Dendritic cell treated with granulocyte-macrophage colony-stimulating factor and Interleukin-4, amounts not matched to agents 40 ng/mL and 50 ng/mL, for 4 days (primary cell): ENCODE data around the gene CSRP1.
"Not testable (repeated sequence)": the region's sequence is repeated elsewhere in the genome, so short reads cannot be mapped to it uniquely, and the experiment has no call there.

Experiments used
- H3K27ac Mint-ChIP-seq: one replicate; pipeline ENCODE4 v1.8.0; 2022; ENCODE audit warnings: mild to moderate bottlenecking, mixed read lengths
- H3K27me3 Mint-ChIP-seq: one replicate; pipeline ENCODE4 v1.8.0; 2022; ENCODE audit warnings: mild to moderate bottlenecking, mixed read lengths
- H3K36me3 Mint-ChIP-seq: one replicate; pipeline ENCODE4 v1.8.0; 2022; ENCODE audit warnings: low read depth, mixed read lengths
- H3K4me1 Mint-ChIP-seq: one replicate; pipeline ENCODE4 v1.8.0; 2022; ENCODE audit warnings: low read depth, mixed read lengths
- H3K4me3 Mint-ChIP-seq: one replicate; pipeline ENCODE4 v1.8.0; 2022; ENCODE audit warnings: mild to moderate bottlenecking, moderate library complexity, mixed read lengths
- H3K9me3 Mint-ChIP-seq: one replicate; pipeline ENCODE4 v1.8.0; 2022; ENCODE audit warnings: mixed read lengths
- intact Hi-C: fragments of 100-400 bp; cut with micrococcal nuclease; formaldehyde crosslinking; loops from one replicate; pipeline ENCODE4 v1.15.0; 2022

CSRP1 gene

DNA sequence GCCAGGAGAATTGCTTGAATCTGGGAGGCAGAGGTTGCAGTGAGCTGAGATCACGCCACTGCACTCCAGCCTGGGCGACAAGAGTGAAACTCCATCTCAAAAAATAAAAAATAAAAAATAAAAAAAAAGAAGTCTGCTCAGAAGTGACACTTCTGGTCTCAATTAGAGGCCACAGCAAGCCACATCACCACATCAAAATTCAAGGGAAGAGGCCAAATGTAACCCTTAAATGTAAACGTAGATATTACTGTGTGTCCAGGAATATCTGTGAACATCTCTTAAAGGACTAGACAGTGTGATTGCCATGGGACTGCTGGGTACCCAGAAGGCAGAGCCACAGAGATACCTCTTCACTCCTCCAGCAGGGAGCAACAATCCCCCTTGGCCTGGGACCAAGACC, 28.3 kb downstream of the CSRP1 start:
- H3K27ac Mint-ChIP-seq, intact Hi-C loops, H3K9me3 Mint-ChIP-seq, H3K4me3 Mint-ChIP-seq: not testable (repeated sequence)
- H3K36me3 Mint-ChIP-seq = peaks cover 13% of the 10 kb centered on the region
- H3K4me1 Mint-ChIP-seq = peaks cover 60% of the 10 kb centered on the region
- H3K27me3 Mint-ChIP-seq = peaks cover 23% of the 10 kb centered on the region

DNA sequence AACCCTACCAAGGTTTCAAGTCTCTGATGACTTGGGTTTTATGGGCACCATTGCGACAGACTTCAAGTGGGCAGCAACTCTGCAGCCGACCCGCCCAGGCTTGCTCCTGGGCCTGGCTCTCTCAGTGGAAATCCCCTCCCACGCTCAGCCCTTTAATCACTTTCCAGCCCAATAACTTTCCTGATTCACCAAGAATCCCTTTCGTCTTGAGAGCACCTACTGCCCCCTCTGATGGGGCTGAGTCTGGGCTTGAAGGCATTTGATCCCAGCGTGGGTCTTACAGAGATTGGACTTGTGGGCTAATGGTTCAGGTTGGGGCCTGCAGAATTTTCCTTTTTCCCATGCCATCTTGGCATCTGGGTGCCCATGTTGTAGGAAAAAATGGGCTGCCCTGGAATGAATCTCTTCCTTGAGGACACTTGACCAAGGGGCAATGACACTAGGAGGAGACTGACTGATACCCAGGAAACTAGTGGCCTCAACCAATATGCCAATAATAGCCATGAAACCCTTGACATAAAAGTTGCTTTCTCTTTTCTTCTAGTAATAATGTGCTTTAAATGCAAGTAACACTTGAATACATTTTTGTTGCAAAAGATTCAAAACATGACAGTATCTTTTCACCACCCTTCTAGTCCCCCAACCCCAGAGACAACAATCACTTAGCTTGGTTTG, 30.1 kb downstream of the CSRP1 start:
- Mint-ChIP-seq H3K4me3 (no peak overlapping the region), H3K36me3 (no peaks in the 10 kb centered on the region), H3K27ac (peak overlapping the region; percentile 68), H3K9me3 (no peaks in the 10 kb centered on the region), H3K4me1 (peaks cover 42% of the 10 kb centered on the region), H3K27me3 (peaks cover 31% of the 10 kb centered on the region)
- intact Hi-C loops = no loop called here

DNA sequence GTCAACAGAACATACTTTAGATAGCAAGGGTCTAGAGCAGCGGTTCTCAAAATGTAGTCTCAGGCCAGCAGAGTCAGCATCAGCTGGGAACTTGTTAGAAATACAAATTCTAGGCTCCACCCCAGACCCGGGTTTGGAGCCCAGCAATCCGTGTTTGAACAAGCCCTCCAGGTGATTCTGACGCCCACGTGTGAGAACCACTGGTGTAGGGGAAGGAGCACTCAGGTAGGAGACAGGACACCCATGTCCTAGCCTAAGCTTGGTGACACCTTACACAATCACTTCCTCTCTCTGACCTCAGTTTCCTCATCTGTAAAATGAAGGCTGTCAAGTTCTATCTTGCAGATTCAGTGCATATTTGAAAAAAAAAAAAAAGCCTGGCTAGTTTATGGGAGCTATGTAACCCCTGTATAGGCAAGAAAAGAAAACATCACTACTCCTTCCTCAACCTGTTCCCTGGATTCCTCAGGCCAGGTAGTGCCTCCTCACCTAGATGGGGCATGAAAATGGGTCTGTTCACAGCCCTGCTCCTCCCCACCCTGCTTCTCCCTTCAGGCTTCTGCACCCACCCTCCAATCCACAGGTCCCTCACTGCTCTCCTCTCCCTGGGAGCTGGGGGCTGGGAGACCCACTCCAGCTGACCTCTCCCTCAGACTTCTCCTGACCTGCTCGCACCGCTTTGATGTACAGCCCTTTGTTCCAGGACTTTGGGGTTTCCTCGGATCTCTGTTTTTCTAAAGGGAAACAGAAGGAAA, 30.8 kb downstream of the CSRP1 start:
- Mint-ChIP-seq H3K27me3 (peaks cover 33% of the 10 kb centered on the region), H3K4me1 (peaks cover 35% of the 10 kb centered on the region), H3K9me3 (no peaks in the 10 kb centered on the region), H3K36me3 (no peaks in the 10 kb centered on the region), H3K27ac (peak overlapping the region; percentile 68), H3K4me3 (peak overlapping the region; percentile 41)
- intact Hi-C loops = no loop called here

DNA sequence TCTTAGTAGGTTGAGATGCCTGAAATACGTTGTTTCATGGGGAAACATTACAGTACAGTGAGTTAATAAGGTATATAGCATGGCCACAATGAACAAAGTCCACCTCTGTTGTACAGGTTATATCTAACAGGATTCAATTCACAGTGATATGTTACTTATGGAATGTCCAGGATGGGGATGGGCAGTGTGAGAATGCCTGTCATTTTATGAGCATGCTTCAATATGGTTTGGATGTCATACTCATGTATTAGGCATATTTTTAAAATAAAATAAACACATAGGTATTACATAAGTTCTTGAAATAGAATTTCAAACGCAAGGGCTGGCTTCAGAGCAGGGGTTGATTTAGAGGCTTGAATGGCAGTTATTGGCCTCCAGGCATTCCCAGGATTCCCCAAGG, 31.8 kb downstream of the CSRP1 start:
- no peak overlapping the region for H3K27ac Mint-ChIP-seq
- H3K36me3 Mint-ChIP-seq = no peaks in the 10 kb centered on the region
- no peaks in the 10 kb centered on the region for H3K9me3 Mint-ChIP-seq
- intact Hi-C loops = no loop called here
- no peak overlapping the region for H3K4me3 Mint-ChIP-seq
- H3K27me3 Mint-ChIP-seq = peaks cover 41% of the 10 kb centered on the region
- peaks cover 28% of the 10 kb centered on the region for H3K4me1 Mint-ChIP-seq

DNA sequence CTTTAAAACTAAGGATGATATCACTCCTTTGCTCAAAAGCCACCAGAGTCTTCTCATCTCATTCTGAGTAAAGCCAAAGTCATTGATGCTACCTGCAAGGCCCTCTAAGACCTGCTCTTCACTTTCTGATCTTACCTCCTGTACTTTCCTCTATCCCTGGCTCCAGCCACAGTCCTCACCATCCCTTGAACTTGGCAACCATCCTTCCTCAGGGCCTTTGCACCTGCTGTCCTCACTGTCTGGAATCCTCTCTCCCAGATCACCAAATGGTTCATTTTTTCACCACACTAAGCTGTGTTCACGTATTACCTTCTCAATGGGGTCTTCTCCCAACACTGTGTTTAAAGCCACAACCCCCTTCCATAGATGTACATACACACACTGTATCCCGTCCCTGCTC, 33.6 kb downstream of the CSRP1 start:
- Mint-ChIP-seq H3K27ac (no peak overlapping the region), H3K4me3 (no peak overlapping the region), H3K27me3 (peaks cover 57% of the 10 kb centered on the region), H3K9me3 (no peaks in the 10 kb centered on the region), H3K4me1 (peaks cover 26% of the 10 kb centered on the region), H3K36me3 (no peaks in the 10 kb centered on the region)
- intact Hi-C loops = no loop called here

DNA sequence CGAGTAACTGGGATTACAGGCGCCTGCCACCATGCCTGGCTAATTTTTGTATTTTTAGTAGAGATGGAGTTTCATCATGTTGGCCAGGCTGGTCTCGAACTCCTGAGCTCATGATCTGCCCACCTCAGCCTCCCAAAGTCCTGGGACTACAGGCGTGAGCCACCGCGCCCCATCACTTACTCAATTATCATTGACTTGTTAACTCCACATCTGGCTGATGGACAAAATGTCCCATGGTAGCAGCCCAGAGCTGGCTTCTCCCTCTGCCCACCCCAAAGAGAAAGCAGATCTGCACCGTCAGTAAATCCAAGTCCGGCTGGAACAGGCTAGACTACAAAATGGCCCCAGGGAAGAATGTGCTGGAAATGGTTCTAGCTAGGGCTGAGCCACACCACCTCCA, 34.6 kb downstream of the CSRP1 start:
- Mint-ChIP-seq H3K27me3 (peaks cover 66% of the 10 kb centered on the region), H3K4me1 (peaks cover 33% of the 10 kb centered on the region)
- H3K9me3 Mint-ChIP-seq, H3K27ac Mint-ChIP-seq, intact Hi-C loops, H3K4me3 Mint-ChIP-seq, H3K36me3 Mint-ChIP-seq: not testable (repeated sequence)

DNA sequence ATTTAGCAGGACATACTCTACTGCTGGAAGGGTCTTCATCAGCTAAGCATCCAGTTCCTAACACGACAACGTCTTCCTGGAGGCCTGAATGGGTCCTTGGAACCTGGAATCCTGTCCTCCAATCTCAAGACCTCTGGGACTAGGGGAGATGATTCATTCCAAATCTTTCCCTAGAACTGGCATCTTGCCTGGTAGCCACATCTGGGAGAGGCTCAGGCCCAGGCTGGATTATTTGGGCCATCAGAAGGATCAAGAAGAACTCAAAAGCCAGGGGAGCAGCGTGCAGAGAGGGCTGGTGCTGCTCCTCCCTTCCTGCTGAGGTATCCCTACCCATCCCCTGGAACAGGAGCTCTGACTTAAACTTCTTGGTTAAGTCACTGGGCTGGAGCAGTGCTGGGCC, 35.2 kb downstream of the CSRP1 start:
- intact Hi-C loops = no loop called here
- Mint-ChIP-seq H3K27me3 (peaks cover 67% of the 10 kb centered on the region), H3K4me1 (peaks cover 28% of the 10 kb centered on the region), H3K27ac (no peak overlapping the region), H3K9me3 (no peaks in the 10 kb centered on the region), H3K4me3 (no peak overlapping the region), H3K36me3 (no peaks in the 10 kb centered on the region)

DNA sequence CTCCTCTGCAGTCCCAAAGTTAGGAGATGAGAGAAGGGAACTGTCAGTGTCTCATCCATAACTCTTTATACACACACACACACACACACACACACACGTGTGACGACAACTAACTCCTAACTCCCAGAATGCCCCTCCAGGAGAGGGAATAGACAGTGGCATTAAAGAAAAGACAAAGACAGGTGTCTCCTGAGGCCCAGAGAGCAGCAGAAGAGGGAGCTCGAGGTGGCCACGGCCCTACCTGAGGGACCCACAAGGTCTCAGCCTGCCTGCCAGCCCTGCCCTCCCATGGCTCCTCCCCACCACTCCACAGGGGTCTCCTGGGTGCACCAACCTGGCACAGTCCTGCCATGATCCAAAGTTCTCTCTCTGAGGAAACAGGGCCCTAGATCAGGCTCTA, 36.3 kb downstream of the CSRP1 start:
- H3K4me3 Mint-ChIP-seq = no peak overlapping the region
- peaks cover 23% of the 10 kb centered on the region for H3K4me1 Mint-ChIP-seq
- no peaks in the 10 kb centered on the region for H3K9me3 Mint-ChIP-seq

DNA sequence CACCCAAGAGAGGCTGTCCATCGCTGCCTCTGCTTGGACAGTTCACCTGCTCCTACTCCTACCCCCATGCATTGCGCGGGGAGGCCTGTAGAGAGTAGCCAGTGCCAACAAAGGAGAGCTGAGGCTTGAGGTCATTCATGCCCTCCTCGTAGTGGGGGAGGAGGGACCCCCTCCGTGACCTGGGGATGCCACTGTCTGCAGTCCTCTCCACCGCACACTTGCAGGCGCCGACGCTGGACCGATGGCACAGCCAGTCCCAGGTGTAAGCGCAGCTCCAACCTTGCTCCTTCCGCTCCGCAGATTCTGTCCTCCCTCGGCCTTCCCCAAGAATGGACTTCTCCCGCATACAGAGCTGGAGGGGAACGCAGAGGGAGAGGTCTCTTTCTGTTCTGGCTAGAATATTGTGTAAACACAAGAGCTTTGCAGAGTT, 37.3 kb downstream of the CSRP1 start:
- peak overlapping the region; percentile 55 for H3K27ac Mint-ChIP-seq
- intact Hi-C loops = no loop called here
- H3K27me3 Mint-ChIP-seq = peaks cover 58% of the 10 kb centered on the region

More for the DNA sequence above, 36.3 kb downstream of the CSRP1 start:
- Mint-ChIP-seq H3K27ac (no peak overlapping the region), H3K36me3 (peaks cover 4% of the 10 kb centered on the region), H3K27me3 (peaks cover 59% of the 10 kb centered on the region)
- intact Hi-C loops = no loop called here

DNA sequence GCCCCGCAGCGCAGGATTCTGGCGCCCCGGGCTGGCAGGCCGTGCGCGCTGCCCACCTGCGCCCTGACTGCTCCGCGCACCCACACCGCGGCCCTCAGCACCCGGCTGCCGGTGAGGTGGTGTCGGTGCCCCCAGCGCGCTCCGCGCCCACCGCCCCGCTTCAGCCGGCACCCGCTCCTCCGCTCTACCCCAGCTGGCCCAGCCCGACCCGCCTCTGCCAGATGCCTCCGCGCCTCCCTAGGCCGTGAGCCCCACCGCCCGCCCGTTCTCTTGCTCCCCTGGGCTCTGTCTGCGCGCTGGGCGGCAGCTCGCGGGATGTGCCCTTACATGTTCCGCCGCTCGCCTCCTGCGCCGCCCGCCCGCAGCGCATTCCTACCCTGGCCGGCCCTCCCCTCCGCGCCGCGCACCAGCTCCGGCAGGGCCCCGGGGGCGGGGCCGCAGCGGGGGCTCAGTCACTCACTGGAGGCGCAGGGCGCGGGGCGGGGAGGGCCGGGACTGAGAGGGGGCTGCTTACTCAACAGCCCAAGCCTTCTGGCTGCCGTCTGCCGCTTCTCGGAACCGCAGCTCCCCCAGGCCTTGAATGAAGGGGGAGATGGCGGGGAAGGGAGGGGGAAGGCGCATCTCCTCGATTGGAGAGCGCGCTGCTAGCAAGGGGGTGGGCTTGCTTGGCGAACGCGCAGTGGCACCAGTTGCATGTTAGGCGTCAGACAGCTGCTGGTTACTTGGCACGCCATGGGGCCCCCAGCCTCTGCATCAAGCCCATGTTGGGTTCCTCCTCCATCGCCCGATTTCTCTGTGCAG, 37.9 kb downstream of the CSRP1 start, which contains the start of gene PHLDA3:
Gene PHLDA3 (minus strand): TSS at position 345 of the 801 bp plus-strand sequence. CDS start 402 bp downstream, outside the sequence.
- Mint-ChIP-seq H3K4me1 (peaks cover 23% of the 10 kb centered on the region), H3K9me3 (no peaks in the 10 kb centered on the region), H3K27me3 (peaks cover 58% of the 10 kb centered on the region), H3K36me3 (peaks cover 10% of the 10 kb centered on the region), H3K27ac (peak within 1 kb of the TSS; percentile 55), H3K4me3 (peak within 1 kb of the TSS; percentile 74)
- intact Hi-C loops = no loop called here

More for the DNA sequence above, 37.3 kb downstream of the CSRP1 start:
- H3K4me3 Mint-ChIP-seq = peak overlapping the region; percentile 74
- no peaks in the 10 kb centered on the region for H3K9me3 Mint-ChIP-seq
- peaks cover 23% of the 10 kb centered on the region for H3K4me1 Mint-ChIP-seq
- H3K36me3 Mint-ChIP-seq = peaks cover 10% of the 10 kb centered on the region

DNA sequence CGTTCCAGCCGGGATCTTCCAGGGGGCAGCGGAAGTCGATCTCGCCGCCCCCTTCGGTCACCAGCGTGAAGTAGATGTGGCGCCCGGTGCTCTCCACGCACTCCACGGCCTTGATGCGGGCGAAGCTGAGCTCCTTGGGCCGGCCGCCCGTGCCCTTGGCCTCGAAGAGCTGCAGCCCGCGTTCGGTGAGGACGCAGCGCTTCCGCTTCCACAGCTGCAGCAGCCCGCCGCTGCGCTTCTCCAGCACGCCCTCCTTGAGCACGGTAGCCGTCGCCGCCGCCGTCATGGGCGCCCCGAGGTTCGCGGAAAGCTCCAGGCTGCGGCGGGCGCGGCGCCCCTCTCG, 38.5 kb downstream of the CSRP1 start:
- peaks cover 23% of the 10 kb centered on the region for H3K4me1 Mint-ChIP-seq
- H3K27me3 Mint-ChIP-seq = peaks cover 53% of the 10 kb centered on the region
- H3K4me3 Mint-ChIP-seq = peak overlapping the region; percentile 74
- H3K9me3 Mint-ChIP-seq = no peaks in the 10 kb centered on the region
- peak overlapping the region; percentile 55 for H3K27ac Mint-ChIP-seq
- H3K36me3 Mint-ChIP-seq = peaks cover 10% of the 10 kb centered on the region
- intact Hi-C loops = no loop called here

DNA sequence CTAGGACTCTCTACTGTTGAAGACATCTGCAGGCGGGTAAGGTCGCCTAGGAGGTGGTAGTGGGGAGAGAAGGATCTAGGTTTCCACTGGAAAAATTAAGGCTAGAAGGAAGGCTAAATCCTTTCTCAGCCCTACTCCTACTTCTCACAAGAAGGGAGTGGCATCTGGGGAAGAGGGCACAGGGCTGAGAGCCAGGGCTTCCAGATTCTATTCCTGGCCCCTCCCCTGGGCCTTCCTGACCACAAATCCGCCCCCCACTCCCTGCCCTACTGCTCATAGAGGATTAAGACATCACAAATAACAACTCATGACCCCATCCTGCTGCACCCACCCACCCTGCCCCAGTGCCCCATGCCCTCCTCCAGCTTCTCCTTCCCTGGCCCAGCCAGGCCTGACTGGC, 40.4 kb downstream of the CSRP1 start:
- Mint-ChIP-seq H3K36me3 (peaks cover 10% of the 10 kb centered on the region), H3K4me1 (peaks cover 23% of the 10 kb centered on the region), H3K4me3 (peak overlapping the region; percentile 15), H3K9me3 (no peaks in the 10 kb centered on the region), H3K27ac (no peak overlapping the region), H3K27me3 (peaks cover 46% of the 10 kb centered on the region)
- intact Hi-C loops = no loop called here

DNA sequence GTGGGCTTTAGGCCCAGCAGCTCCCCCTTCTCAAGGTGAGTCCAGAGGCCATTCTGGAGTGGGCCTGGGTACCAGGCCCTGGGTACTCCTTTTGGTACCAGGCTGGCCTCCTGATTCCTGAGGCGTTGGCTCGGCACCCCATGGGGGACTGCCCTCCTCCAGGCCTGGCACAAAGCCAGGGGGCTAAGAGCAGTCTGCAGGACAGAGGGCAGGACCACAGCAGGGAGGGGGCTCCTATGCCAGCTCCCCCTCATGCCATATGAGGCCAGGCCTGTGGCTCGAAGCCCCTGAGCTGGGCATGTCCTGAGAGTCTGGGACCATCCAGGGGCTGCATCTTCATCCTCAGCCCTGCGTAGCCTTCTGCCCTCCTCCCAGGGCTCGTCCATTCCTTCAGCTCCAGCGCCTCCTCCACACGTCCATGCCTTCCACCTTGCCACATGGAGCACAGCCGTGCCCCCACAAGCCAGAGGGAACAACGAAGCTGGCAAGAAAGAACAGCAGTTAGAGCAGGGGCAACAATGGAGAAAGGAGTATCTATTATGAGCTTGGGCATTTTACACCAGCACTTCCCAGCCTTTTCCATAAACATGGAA, 41.1 kb downstream of the CSRP1 start:
- no peaks in the 10 kb centered on the region for H3K9me3 Mint-ChIP-seq
- intact Hi-C loops = no loop called here
- H3K4me1 Mint-ChIP-seq = peaks cover 28% of the 10 kb centered on the region
- H3K27ac Mint-ChIP-seq = no peak overlapping the region
- peaks cover 10% of the 10 kb centered on the region for H3K36me3 Mint-ChIP-seq
- peaks cover 39% of the 10 kb centered on the region for H3K27me3 Mint-ChIP-seq
- no peak overlapping the region for H3K4me3 Mint-ChIP-seq
